ENCODE results near the gene C1QTNF7. TPM values are rescaled to one million over a fixed set of nuclear protein-coding genes. Genes with fewer than 3 reads are reported as not detected.

Gene C1QTNF7
- total and polyA plus RNA-seq, 11 donors = 0.21 to 4.3 (median 0.94) TPM

DNA sequence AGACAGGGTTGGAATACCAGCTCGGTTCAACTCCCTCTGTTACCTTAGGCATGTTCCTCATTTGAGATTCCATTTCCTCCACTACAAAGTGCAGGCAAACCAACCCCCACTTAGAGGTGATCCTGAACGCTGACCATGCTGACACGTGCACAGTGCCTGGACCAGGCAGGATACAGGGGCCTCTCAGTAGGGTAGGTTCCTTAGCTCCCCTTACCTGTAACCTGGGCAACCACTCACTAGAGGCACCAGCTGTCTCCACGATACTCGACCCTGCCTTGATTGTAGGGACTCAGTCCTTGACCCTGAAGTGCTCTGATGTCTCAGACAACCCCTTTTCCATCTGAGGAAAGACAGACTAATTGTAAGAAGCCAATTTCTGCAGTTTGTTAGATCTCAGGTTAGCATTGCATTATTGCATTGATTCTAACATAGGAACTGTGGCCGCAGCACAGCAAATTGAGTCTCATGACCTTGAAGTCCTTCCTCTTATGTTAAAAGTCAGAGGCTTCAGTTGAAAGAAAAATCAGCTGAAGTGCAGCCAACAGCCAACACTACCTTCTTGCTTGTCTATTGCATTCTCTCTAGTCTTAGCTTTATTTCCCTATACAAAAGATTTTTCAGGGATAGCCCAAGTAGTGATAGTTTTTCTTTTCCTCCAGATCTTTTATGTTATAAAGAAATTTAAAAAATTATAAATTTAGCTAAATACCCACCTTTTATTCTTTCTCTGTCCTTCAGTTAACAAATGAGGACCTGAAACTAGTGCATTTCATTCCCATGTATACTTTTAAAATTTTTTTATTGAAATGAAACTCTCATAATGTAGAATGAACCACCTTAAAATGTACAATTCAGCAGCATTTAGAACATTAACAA is 11.2 kb upstream of the C1QTNF7 start:
- peaks cover 0 to 31% (median 9%) of the 10 kb centered on the region in 12 donors for H3K4me1 ChIP-seq
- no peak overlapping the region for H3K4me3 ChIP-seq
- H3K27ac ChIP-seq = no peak overlapping the region
- no peaks in the 10 kb centered on the region for H3K9me3 ChIP-seq
- no peaks in the 10 kb centered on the region for H3K36me3 ChIP-seq
- no peak for TF ChIP-seq POLR2A (IDR thresholded peaks at IDR 0.05)
- TF ChIP-seq, protein P1, sequence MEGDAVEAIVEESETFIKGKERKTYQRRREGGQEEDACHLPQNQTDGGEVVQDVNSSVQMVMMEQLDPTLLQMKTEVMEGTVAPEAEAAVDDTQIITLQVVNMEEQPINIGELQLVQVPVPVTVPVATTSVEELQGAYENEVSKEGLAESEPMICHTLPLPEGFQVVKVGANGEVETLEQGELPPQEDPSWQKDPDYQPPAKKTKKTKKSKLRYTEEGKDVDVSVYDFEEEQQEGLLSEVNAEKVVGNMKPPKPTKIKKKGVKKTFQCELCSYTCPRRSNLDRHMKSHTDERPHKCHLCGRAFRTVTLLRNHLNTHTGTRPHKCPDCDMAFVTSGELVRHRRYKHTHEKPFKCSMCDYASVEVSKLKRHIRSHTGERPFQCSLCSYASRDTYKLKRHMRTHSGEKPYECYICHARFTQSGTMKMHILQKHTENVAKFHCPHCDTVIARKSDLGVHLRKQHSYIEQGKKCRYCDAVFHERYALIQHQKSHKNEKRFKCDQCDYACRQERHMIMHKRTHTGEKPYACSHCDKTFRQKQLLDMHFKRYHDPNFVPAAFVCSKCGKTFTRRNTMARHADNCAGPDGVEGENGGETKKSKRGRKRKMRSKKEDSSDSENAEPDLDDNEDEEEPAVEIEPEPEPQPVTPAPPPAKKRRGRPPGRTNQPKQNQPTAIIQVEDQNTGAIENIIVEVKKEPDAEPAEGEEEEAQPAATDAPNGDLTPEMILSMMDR (IDR thresholded peaks at IDR 0.05) = no peak
- H3K27me3 ChIP-seq = no peaks in the 10 kb centered on the region
- intact Hi-C loops (cut with DNase I) = loop anchor here in 1 of 10 donors (10.0 kb wide), 1 partner anchor 412 kb away; the partner anchor contains the start of gene CPEB2
- ATAC-seq (no peak), DNase-seq (no peak)
- WGBS, 4 donors = 72 to 86% (median 80%) methylated on average over 6 of the region's 6 CpGs

- TF ChIP-seq, protein P1 (IDR thresholded peaks at IDR 0.05) = no peak
- ATAC-seq (no peak), DNase-seq (no peak)
- no peaks in the 10 kb centered on the region for H3K36me3 ChIP-seq
- no peaks in the 10 kb centered on the region for H3K9me3 ChIP-seq
- intact Hi-C loops (cut with DNase I) = loop anchor here in 1 of 10 donors (10.0 kb wide), 1 partner anchor 412 kb away; the partner anchor contains the start of gene CPEB2
- H3K27me3 ChIP-seq = no peaks in the 10 kb centered on the region
- no peak overlapping the region for H3K4me3 ChIP-seq
- peaks cover 0 to 31% (median 9%) of the 10 kb centered on the region in 12 donors for H3K4me1 ChIP-seq
- H3K27ac ChIP-seq = no peak overlapping the region
Measured at GRCh38 chr4:15417233-15417660, 10.6 kb upstream of the C1QTNF7 start.

- TF ChIP-seq POLR2A (IDR thresholded peaks at IDR 0.05) = no peak
- TF ChIP-seq, protein P1 (IDR thresholded peaks at IDR 0.05) = no peak
- Histone ChIP-seq H3K9me3 (no peaks in the 10 kb centered on the region), H3K27ac (peak overlapping the region in 1 of 12 donors; percentile 8), H3K27me3 (no peaks in the 10 kb centered on the region), H3K4me3 (no peak overlapping the region), H3K36me3 (no peaks in the 10 kb centered on the region), H3K4me1 (peaks cover 0 to 23% (median 8%) of the 10 kb centered on the region in 12 donors)
- 45 to 67% (median 67%) methylated on average over 2 of the region's 2 CpGs for WGBS, 4 donors
- intact Hi-C loops (cut with DNase I) = loop anchor here in 1 of 10 donors (10.0 kb wide), 1 partner anchor 414 kb away; the partner anchor contains the start of gene CPEB2
- DNase-seq (no peak), ATAC-seq (no peak)
Measured at GRCh38 chr4:15418956-15419355, 8.9 kb upstream of the C1QTNF7 start.

DNA sequence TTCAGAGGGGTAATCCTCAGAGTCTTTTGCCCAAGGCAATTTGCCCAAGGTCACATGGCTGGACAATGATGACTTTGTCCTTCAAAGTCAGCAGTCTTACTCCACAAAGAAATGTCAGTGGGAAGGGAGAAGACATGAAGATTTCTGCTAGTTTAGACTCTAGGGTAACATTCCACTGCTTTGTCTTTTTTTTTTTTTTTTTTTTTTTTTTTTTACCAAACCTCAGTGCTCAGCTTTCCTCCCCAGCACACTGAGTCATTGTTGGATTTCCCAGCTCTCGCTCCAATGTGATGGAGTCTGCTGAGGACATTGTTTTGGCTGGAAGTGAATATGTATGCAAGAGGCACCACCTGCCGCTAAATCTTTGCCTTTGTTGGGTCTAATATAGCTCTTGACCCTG is 7.2 kb upstream of the C1QTNF7 start:
- WGBS, 4 donors = 37 to 72% (median 59%) methylated on average over 2 of the region's 2 CpGs
- Histone ChIP-seq H3K9me3 (no peaks in the 10 kb centered on the region), H3K27ac (no peak overlapping the region), H3K36me3 (no peaks in the 10 kb centered on the region), H3K27me3 (no peaks in the 10 kb centered on the region), H3K4me3 (no peak overlapping the region), H3K4me1 (peaks cover 0 to 11% (median 0%) of the 10 kb centered on the region in 12 donors)
- intact Hi-C loops (cut with DNase I) = loop anchor here in 1 of 10 donors (5.0 kb wide), 1 partner anchor 53 kb away; no protein-coding TSS in a partner anchor
- DNase-seq = no peak
- TF ChIP-seq POLR2A (IDR thresholded peaks at IDR 0.05) = no peak
- TF ChIP-seq, protein P1 (IDR thresholded peaks at IDR 0.05) = no peak
- ATAC-seq = peak in 3 of 4 donors; percentile 34 to 81 (median 48)
